ENCODE data around the gene CDC6. TPM values are rescaled to one million over a fixed set of nuclear protein-coding genes. Genes with fewer than 3 reads are reported as not detected.

Gene CDC6
- total and polyA plus RNA-seq, 7 donors = 0.27 to 2.5 (median 0.86) TPM

DNA sequence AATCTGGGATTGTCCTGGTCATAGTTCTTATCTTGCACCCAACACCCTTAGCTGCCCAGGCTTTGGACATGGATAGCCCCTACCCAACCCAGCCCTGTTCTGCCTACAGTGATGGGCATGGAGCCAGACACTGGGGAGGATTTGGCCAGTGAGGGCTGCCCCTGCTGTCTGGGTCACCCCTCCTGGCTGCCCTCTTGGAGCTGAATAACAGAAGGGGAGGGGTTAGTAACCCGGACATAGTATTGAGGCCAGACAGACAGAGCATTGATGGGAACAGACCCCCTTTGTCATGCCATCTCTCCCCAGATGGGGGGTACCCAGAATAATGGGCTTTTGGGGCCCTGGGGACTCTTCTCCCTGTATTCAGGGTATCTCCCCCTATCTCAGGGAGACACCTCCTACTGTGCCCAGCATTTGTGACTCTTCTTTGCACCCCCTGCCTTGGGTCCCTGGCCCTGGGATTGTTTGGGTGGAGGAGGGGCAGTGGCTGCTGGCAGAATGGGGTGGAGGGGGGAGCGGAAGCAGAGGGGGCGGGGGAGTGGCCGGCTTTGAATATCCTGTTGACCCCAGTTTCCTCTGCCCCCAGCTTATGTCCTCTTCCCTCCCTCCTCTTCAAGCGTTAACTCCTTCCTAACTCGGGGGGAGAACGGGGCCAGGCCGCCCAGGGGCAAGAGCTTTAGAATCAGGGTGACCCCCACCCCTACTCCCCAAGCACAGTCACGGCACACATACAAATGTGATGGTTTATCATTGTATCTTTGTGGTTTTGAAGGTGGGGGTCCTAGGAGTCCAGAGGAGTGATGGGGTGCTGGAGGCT lies 59.8 kb downstream of the CDC6 start:
- ATAC-seq (no peak), DNase-seq (no peak)
- WGBS, 3 donors = 33 to 48% (median 37%) methylated on average over 9 of the region's 9 CpGs
- no peaks in the 10 kb centered on the region for H3K27me3 ChIP-seq (ENCODE audit: insufficient read depth in 3 of 3, low read length in 2 of 3)
- peak overlapping the region; percentile 42 for H3K4me3 ChIP-seq
- no peaks in the 10 kb centered on the region for H3K9me3 ChIP-seq
- TF ChIP-seq, protein P1, sequence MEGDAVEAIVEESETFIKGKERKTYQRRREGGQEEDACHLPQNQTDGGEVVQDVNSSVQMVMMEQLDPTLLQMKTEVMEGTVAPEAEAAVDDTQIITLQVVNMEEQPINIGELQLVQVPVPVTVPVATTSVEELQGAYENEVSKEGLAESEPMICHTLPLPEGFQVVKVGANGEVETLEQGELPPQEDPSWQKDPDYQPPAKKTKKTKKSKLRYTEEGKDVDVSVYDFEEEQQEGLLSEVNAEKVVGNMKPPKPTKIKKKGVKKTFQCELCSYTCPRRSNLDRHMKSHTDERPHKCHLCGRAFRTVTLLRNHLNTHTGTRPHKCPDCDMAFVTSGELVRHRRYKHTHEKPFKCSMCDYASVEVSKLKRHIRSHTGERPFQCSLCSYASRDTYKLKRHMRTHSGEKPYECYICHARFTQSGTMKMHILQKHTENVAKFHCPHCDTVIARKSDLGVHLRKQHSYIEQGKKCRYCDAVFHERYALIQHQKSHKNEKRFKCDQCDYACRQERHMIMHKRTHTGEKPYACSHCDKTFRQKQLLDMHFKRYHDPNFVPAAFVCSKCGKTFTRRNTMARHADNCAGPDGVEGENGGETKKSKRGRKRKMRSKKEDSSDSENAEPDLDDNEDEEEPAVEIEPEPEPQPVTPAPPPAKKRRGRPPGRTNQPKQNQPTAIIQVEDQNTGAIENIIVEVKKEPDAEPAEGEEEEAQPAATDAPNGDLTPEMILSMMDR (IDR thresholded peaks at IDR 0.05) = no peak
- peaks cover 70% of the 10 kb centered on the region for H3K4me1 ChIP-seq
- H3K36me3 ChIP-seq (ENCODE audit: insufficient read depth in 1 of 2, low read depth in 1 of 2) = peaks cover 7 to 39% of the 10 kb centered on the region in 2 donors
- intact Hi-C loops (cut with DNase I) = loop anchor here in 1 of 2 donors (2.0 kb wide), 1 partner anchor 37 kb away; no protein-coding TSS in a partner anchor
- peak overlapping the region; percentile 93 for H3K27ac ChIP-seq

DNA sequence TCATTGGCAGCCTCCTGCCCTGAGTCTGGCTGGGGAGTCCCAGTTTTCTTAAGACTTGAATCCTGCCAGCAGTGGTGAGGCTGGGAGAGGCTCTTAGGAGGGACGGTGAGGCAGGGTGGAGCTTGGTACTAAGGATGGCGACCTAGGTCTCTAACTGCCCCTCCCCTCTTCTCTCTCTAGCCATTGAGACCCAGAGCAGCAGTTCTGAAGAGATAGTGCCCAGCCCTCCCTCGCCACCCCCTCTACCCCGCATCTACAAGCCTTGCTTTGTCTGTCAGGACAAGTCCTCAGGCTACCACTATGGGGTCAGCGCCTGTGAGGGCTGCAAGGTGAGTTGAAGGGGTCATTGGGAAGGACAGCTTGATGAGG lies 60.4 kb downstream of the CDC6 start:
- Histone ChIP-seq H3K27ac (peak overlapping the region; percentile 93), H3K27me3 (ENCODE audit: insufficient read depth in 3 of 3, low read length in 2 of 3) (no peaks in the 10 kb centered on the region), H3K36me3 (ENCODE audit: insufficient read depth in 1 of 2, low read depth in 1 of 2) (peaks cover 7 to 45% of the 10 kb centered on the region in 2 donors), H3K9me3 (no peaks in the 10 kb centered on the region), H3K4me3 (peak overlapping the region; percentile 22), H3K4me1 (peaks cover 70% of the 10 kb centered on the region)
- intact Hi-C loops (cut with DNase I) = loop anchor here in 1 of 2 donors (2.0 kb wide), 1 partner anchor 37 kb away; no protein-coding TSS in a partner anchor
- TF ChIP-seq, protein P1 (IDR thresholded peaks at IDR 0.05) = no peak
- 25 to 53% (median 40%) methylated on average over 5 of the region's 5 CpGs for WGBS, 3 donors
- peak in 1 of 4 donors; percentile 1 for ATAC-seq
- no peak for DNase-seq

DNA sequence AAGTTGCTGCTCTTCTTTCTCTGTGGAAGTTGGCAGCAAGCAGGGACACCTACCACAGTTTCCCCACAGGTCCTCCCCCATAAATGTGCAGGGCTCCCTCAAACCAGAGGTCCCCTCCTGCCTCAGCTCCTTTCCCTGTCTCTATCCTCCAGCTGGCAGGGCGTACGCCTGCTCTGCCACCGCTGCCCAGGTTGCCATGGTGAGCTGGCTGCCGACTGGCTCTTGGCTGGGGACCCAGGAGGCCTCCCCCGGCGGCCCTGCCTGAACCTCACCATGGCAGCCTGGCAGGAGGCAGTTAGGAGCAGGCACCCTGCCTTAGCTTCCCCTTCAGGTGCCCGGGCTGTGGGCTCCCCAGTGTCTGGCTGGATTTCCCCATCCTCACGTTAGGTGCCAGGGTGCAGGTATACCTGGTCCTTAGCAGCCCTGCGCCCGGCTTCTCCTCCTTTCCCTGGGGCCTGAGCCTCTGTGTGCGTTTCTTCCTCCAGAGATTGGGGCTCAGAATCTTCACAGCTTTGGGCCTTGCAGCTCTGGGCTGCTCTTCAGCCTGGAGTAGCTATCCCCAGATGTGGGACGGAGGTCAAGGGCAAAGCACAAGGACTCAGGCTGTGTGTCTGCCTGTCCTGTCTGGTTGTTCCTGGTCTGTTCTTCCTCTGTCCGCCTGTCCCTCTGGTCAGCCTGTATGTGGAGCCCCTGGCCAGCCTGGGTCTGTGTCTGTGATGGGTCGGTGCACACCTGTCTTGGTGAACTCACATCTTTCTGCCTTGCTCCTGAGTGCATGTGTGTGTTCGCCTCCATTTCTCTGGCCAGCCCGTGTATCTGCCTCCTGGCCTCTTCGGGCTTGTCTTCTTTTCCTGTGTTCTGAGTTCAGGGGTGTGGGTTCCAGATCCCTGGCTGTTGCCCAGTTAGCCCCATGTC lies 61.1 kb downstream of the CDC6 start:
- DNase-seq = peak; percentile 70 to 90
- Histone ChIP-seq H3K27ac (peak overlapping the region; percentile 93), H3K4me1 (peaks cover 63% of the 10 kb centered on the region), H3K27me3 (ENCODE audit: insufficient read depth in 3 of 3, low read length in 2 of 3) (no peaks in the 10 kb centered on the region), H3K36me3 (ENCODE audit: insufficient read depth in 1 of 2, low read depth in 1 of 2) (peaks cover 7 to 52% of the 10 kb centered on the region in 2 donors), H3K9me3 (no peaks in the 10 kb centered on the region), H3K4me3 (peak overlapping the region; percentile 22)
- WGBS, 3 donors = 31 to 35% (median 35%) methylated on average over 17 of the region's 17 CpGs
- peak; percentile 42 to 79 (median 63) for ATAC-seq
- intact Hi-C loops (cut with DNase I) = loop anchor here in 1 of 2 donors (2.0 kb wide), 1 partner anchor 38 kb away; no protein-coding TSS in a partner anchor
- TF ChIP-seq, protein P1 (IDR thresholded peaks at IDR 0.05) = no peak

DNA sequence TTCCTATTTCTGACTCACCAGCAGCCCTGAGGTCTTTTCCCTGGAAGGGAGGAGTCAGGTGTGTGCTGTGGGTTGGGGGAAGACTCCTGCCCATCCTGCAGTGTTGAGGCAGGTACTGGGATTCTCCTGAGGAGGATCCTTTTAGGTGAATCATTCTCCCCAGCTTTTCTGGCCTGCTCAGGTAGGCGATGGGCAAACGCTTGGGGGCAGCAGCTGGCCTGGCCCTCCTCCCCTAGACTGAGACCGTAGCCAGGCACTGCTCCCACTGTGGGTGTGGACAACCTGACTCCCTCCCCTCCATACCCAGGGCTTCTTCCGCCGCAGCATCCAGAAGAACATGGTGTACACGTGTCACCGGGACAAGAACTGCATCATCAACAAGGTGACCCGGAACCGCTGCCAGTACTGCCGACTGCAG lies 61.8 kb downstream of the CDC6 start:
- H3K4me1 ChIP-seq = peaks cover 57% of the 10 kb centered on the region
- H3K27ac ChIP-seq = peak overlapping the region; percentile 36
- intact Hi-C loops (cut with DNase I) = loop anchor here in 1 of 2 donors (2.0 kb wide), 1 partner anchor 39 kb away; no protein-coding TSS in a partner anchor
- H3K27me3 ChIP-seq (ENCODE audit: insufficient read depth in 3 of 3, low read length in 2 of 3) = no peaks in the 10 kb centered on the region
- DNase-seq = peak; percentile 44 to 78
- WGBS, 3 donors = 13 to 35% (median 20%) methylated on average over 10 of the region's 10 CpGs
- no peaks in the 10 kb centered on the region for H3K9me3 ChIP-seq
- H3K36me3 ChIP-seq (ENCODE audit: insufficient read depth in 1 of 2, low read depth in 1 of 2) = peaks cover 7 to 59% of the 10 kb centered on the region in 2 donors
- peak in 3 of 4 donors; percentile 34 to 65 (median 65) for ATAC-seq
- peak overlapping the region; percentile 15 for H3K4me3 ChIP-seq
- TF ChIP-seq, protein P1 (IDR thresholded peaks at IDR 0.05) = no peak
